Activated T-cell treated with anti-CD3 and anti-CD28 coated beads for 1 hour (primary cell): ENCODE measurements around the gene GAPDHS.

Experiments
- DNase-seq: peaks from one replicate; pipeline ENCODE4 v3.0.0-alpha.2; 2020; ENCODE audit warnings: low read depth

Gene GAPDHS

GRCh38 chr19:35533201-35533821 lies at the start of gene GAPDHS:
Gene GAPDHS (plus strand): TSS chr19:35533456. CDS start chr19:35533528, 72 bp downstream.
- no peak for DNase-seq

DNA sequence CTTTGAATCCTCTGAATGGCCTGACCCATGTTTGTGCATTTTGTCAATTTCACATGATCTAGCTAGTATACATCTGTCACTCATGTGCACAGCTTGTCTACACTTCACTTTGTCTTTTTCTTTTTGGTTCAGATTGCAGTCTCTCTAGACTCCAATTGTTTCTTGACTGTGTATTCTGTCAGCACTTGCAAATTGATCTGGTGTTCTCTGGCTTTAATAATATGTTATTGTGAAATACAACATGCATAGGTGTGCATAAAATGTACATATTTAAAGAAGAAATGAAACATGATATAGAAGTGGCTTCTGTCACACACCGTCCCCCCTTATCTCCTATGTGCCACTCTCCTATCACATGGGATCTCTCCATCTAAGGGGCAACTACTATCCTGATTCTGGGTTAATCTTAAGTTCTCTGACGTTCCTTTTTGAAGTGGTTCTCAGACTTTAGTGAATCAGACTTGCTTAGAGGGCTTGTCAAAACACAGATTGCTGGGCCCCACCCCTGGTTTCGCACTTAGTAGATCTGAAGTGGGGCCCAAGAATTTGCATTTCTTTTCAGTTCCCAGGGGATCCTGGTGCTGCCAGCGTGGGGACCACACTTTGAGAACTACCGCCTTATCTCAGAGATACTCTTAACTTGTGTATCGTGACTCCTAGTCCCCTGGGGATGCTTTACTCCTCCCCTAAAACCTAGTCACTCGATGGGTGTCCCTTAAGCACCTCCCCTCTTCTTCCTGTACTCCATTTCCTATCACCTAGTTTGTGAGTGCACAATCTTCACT lies 48.8 kb upstream of the GAPDHS start:
- no peak for DNase-seq

DNA sequence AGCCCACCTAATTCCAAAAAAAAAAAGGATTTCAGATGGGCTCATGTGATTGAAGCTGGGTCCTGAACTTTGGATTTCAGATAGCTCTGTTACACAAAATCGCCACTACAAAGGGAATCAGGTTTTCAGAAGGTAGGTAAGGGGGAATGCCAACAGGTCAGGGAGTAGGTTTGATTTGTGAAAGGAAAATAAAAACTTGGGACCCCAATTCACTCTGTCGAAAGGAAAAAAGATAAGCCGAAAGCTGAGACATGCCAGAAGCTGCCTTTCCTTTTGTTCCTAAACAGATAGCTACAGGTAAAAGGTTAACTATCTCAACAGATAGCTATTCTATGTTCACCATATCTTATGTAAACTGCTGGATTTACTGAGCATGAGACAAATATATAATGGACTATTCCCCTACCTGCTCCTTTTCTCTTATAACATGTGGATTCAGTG lies 47.0 kb upstream of the GAPDHS start:
- no peak for DNase-seq

DNA sequence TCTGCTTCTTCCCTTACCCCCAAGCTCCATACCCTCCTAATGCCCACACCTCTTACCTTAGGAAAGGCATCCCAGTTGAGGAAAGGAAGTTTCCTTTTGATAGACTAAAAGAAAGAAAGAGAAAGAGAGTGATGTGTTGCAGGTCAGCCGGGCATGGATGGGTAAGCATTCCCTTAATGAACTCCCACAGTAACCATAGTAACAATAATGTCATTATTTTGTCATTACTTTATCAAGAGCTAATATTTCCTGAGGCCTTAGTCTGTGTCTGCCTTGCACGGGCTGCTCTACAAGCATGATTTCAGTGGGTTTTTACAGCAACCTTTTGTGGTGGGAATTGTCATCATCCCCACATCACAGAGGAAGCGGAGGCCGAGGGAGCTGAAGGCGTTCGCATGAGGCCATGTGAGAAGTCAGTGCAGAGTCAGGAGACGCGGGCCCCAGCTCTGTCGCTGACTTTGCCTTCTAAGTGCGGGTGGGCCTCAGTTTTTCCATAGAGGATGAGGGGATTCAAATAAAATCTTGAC lies 45.5 kb upstream of the GAPDHS start:
- DNase-seq: no peak

DNA sequence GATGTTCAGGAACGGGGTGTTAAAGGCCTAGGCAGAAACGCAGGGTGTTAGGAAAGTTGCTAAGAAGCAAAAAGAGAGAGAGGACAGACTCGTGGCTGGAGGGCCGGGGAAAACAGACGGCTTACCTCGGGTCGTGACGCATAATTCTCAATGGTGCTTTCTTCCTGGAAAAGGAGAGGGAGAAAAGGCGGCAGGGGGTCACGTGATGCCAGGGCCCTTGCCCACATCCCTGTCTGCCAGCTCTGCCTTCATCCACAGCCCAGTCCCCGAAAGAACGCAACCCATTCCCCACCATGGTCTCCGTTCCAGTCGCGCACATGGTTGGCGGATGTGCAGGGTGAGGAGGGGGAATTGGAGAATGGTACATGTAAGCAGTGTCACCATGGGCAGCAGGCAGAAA lies 44.6 kb upstream of the GAPDHS start:
- no peak for DNase-seq

DNA sequence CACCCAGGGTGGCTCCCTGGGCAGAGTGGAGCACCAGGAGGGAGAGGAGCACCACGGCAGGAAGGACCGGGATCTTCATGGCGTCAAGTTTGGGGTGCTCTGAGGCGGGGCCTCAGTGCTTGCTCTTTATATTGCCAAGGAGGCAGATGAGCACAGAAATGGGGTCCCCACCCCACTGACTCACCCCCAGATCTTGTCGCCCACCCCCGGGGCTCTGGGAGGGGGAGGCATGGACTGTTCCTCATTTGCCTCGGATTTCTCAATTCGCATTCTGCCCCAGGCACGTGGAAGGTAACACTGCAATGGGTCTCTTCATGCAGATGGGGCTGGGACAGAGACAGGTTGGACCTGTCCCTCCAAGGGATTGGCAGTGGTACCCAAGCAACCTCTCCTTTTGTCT lies 42.9 kb upstream of the GAPDHS start, which contains the start of gene KRTDAP:
TSS of gene KRTDAP (minus strand) at position 101 of the 400 bp plus-strand sequence. CDS start at position 79, 22 bp downstream.
- no peak for DNase-seq

GRCh38 chr19:35491836-35492360 lies 41.4 kb upstream of the GAPDHS start:
- DNase-seq: no peak

- no peak for DNase-seq
These were observed 39.3 kb upstream of the GAPDHS start for GRCh38 chr19:35493971-35494370.

GRCh38 chr19:35495107-35496064 lies 37.9 kb upstream of the GAPDHS start:
- peak; percentile 57 for DNase-seq

GRCh38 chr19:35497406-35497805 lies 35.9 kb upstream of the GAPDHS start:
- no peak for DNase-seq

GRCh38 chr19:35498220-35498619 lies 35.0 kb upstream of the GAPDHS start:
- no peak for DNase-seq

- no peak for DNase-seq
These were observed 34.2 kb upstream of the GAPDHS start for GRCh38 chr19:35498984-35499527.

DNA sequence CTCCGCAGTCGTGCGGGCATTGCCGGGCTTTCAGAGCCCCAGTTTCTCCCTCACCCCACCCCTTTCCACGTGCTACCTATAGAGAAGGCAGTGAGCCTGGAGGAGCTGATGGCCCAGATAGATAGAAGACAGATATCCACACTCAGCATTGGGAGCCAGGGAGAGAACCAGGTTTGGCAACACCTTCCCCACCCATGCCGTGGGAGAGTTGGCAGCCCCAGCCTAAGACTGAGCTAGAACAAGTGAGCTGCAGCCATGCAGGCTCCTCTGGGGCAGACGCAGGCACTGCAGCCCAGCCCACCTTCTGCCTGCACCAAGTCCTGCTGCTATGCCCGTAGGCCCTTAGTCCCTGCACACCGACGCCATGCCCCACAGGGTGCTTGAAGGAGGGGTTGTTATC lies 32.6 kb upstream of the GAPDHS start:
- no peak for DNase-seq

- DNase-seq: no peak
These were observed 31.6 kb upstream of the GAPDHS start for GRCh38 chr19:35501684-35502083.

- no peak for DNase-seq
These were observed 30.5 kb upstream of the GAPDHS start for GRCh38 chr19:35502751-35503150.

GRCh38 chr19:35506011-35506410 lies 27.2 kb upstream of the GAPDHS start:
- no peak for DNase-seq

GRCh38 chr19:35507561-35507960 lies 25.7 kb upstream of the GAPDHS start:
- DNase-seq: no peak

DNA sequence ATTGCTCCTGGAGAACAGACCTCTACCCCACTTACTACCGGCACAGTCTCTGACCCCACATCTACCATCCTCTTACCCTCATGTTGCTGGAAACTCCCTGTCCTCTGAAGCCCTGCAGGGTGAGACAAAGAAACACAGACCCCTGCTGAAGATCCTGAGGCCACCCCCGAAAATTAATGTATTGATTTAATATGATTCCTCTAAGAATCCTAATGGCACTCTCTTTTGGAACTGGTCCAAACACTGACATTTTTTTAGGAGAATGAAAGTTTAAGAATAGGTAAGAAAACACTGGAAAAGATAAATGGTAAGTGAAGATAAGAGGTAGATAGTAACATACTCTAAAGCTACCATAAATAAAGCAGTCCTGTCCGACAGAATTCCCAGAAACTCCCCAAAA lies 25.1 kb upstream of the GAPDHS start:
- DNase-seq: no peak

- peak; percentile 16 for DNase-seq
These were observed 24.1 kb upstream of the GAPDHS start for GRCh38 chr19:35509018-35509652.

- DNase-seq: peak; percentile 73
These were observed 23.2 kb upstream of the GAPDHS start for GRCh38 chr19:35509861-35510625.
